K562 (cell line): Measurements from ENCODE around the gene KLF1. TPM values are rescaled to one million over a fixed set of nuclear protein-coding genes. Genes with fewer than 3 reads are reported as not detected.

ENCODE experiments used
- CREB1 ChIP-seq, 2 experiments: sonication (generic) in 1 of 2; formaldehyde crosslinking in 1 of 2; IDR thresholded peaks; 2 replicates each; pipeline versions ENCODE4 v1.6.1 to v1.8.0; 2012 to 2022; ENCODE audit warnings: inconsistent platforms in 1 of 2, mild to moderate bottlenecking in 1 of 2, missing genetic modification reagents in 1 of 2, moderate library complexity in 1 of 2
- ETV1 ChIP-seq: fragments of 450-650 bp; conservative IDR thresholded peaks from 2 replicates; pipeline ENCODE4 v1.6.1; 2016; ENCODE audit warnings: missing genetic modification characterization, control low read depth, low read depth, missing compliant biosample characterization
- FIP1L1 ChIP-seq: fragments of 200-400 bp; formaldehyde crosslinking; IDR thresholded peaks from 2 replicates; pipeline ENCODE4 v1.6.1; 2018; ENCODE audit warnings: mild to moderate bottlenecking, low read depth, low read length; ENCODE audit not compliant: poor library complexity, severe bottlenecking
- FOXA3 ChIP-seq, 2 experiments: fragments of 450-650 bp in 1 of 2; sonication (generic) in 1 of 2; formaldehyde crosslinking; IDR thresholded peaks in 1 of 2; conservative IDR thresholded peaks in 1 of 2; 2 replicates each; pipeline versions ENCODE4 v1.4.0 to v1.8.0; 2020 to 2022; ENCODE audit warnings: mild to moderate bottlenecking in 2 of 2, missing genetic modification reagents in 1 of 2
- FOXK2 ChIP-seq, 2 experiments: fragments of 450-650 bp; IDR thresholded peaks in 1 of 2; conservative IDR thresholded peaks in 1 of 2; 2 replicates each; pipeline ENCODE4 v1.6.1; 2016; ENCODE audit warnings: low read depth in 2 of 2, mild to moderate bottlenecking in 1 of 2
- FOXM1 ChIP-seq, 2 experiments: fragments of 450-650 bp in 1 of 2; sonication (generic) in 1 of 2; formaldehyde crosslinking in 1 of 2; IDR thresholded peaks; 2 replicates each; pipeline versions ENCODE4 v1.6.1 to v1.9.0; 2017 to 2022; ENCODE audit warnings: low read depth in 2 of 2, mild to moderate bottlenecking in 2 of 2, missing genetic modification reagents in 1 of 2, moderate library complexity in 1 of 2
- HIVEP1 ChIP-seq: fragments of 250-450 bp; sonication (Bioruptor Pico); IDR thresholded peaks from 2 replicates; pipeline ENCODE4 v1.4.0; 2020; ENCODE audit warnings: mild to moderate bottlenecking
- HNRNPH1 ChIP-seq: fragments of 200-400 bp; formaldehyde crosslinking; optimal IDR thresholded peaks from 2 replicates; pipeline ENCODE3; 2017; ENCODE audit warnings: low read depth, mild to moderate bottlenecking, low read length, moderate library complexity
- HNRNPL ChIP-seq: fragments of 200-400 bp; formaldehyde crosslinking; IDR thresholded peaks from 2 replicates; pipeline ENCODE4 v1.6.1; 2017; ENCODE audit warnings: low read depth, mild to moderate bottlenecking, low read length
- HSF4 ChIP-seq: fragments of 250-450 bp; sonication (Bioruptor Pico); IDR thresholded peaks from 2 replicates; pipeline ENCODE4 v2.1.2; 2022; ENCODE audit warnings: mild to moderate bottlenecking, moderate library complexity, borderline replicate concordance
- MTA3 ChIP-seq: fragments of 450-650 bp; formaldehyde crosslinking; IDR thresholded peaks from 2 replicates; pipeline ENCODE4 v1.6.1; 2017; ENCODE audit warnings: mild to moderate bottlenecking, borderline replicate concordance
- PHTF2 ChIP-seq: fragments of 250-450 bp; sonication (Bioruptor Pico); IDR thresholded peaks from 2 replicates; pipeline ENCODE4 v1.5.0; 2021; ENCODE audit warnings: mild to moderate bottlenecking
- PKNOX1 ChIP-seq: fragments of 450-650 bp; IDR thresholded peaks from 2 replicates; pipeline ENCODE4 v1.6.1; 2016
- RB1 ChIP-seq: fragments of 450-650 bp; IDR thresholded peaks from 2 replicates; pipeline ENCODE4 v1.6.1; 2017; ENCODE audit warnings: low read depth, mild to moderate bottlenecking
- SAFB ChIP-seq: fragments of 200-400 bp; formaldehyde crosslinking; IDR thresholded peaks from 2 replicates; pipeline ENCODE4 v1.6.1; 2017; ENCODE audit warnings: low read depth, low read length, borderline replicate concordance
- SIX5 ChIP-seq, 2 experiments: IDR thresholded peaks; 2 replicates each; pipeline ENCODE4 v1.6.1; 2011; ENCODE audit warnings: low read length in 2 of 2, borderline replicate concordance in 1 of 2, low read depth in 1 of 2, mild to moderate bottlenecking in 1 of 2, moderate library complexity in 1 of 2; ENCODE audit not compliant: insufficient read depth in 1 of 2
- U2AF2 ChIP-seq: fragments of 200-400 bp; formaldehyde crosslinking; optimal IDR thresholded peaks from 2 replicates; pipeline ENCODE3; 2017; ENCODE audit warnings: low read depth, mild to moderate bottlenecking, low read length
- ZBTB8A ChIP-seq: fragments of 450-650 bp; IDR thresholded peaks from 2 replicates; pipeline ENCODE4 v1.6.1; 2018; ENCODE audit warnings: mild to moderate bottlenecking, moderate library complexity; ENCODE audit not compliant: partially characterized antibody
- ZFP91 ChIP-seq: sonication (generic); formaldehyde crosslinking; IDR thresholded peaks from 2 replicates; pipeline ENCODE4 v1.8.0; 2022; ENCODE audit warnings: mild to moderate bottlenecking, missing genetic modification reagents
- ZNF239 ChIP-seq: fragments of 250-450 bp; sonication (Bioruptor Pico); IDR thresholded peaks from 2 replicates; pipeline ENCODE4 v1.4.0; 2020; ENCODE audit warnings: mild to moderate bottlenecking
- ZNF395 ChIP-seq: fragments of 200-800 bp; sonication (Bioruptor generic); IDR thresholded peaks from 2 replicates; pipeline ENCODE4 v1.6.1; 2017; ENCODE audit warnings: missing genetic modification characterization, missing compliant biosample characterization
- ZNF57 ChIP-seq: fragments of 450-650 bp; formaldehyde crosslinking; IDR thresholded peaks from 2 replicates; pipeline ENCODE4 v1.4.0; 2020; ENCODE audit warnings: mild to moderate bottlenecking, moderate library complexity
- ZNF583 ChIP-seq: fragments of 250-450 bp; sonication (Bioruptor Pico); IDR thresholded peaks from 2 replicates; pipeline ENCODE4 v1.4.0; 2020
- ZNF780A ChIP-seq: fragments of 250-450 bp; sonication (Bioruptor Pico); IDR thresholded peaks from 2 replicates; pipeline ENCODE4 v1.5.0; 2021; ENCODE audit warnings: mild to moderate bottlenecking
- polyA plus RNA-seq, 8 experiments: library from polyadenylated mRNA; depleted of rRNA in 4 of 8; stranded (reverse) in 5 of 8; unstranded in 3 of 8; fragments of >200 nt; fragmentation: Nextera tagmentation in 2 of 8; fragmentation: Illumina TruSeq in 1 of 8; extraction: Ambion mirVana in 2 of 8; extraction: Trizol in 1 of 8; gene quantifications; 2 replicates each; pipeline versions ENCODE4 v1.2.1 to v1.2.3, GENCODE V29; 2011 to 2014; ENCODE audit warnings: inconsistent platforms in 1 of 8, missing spikeins in 1 of 8
- total RNA-seq, 7 experiments: library from RNA; depleted of rRNA in 6 of 7; stranded (reverse); fragments of >200 nt in 6 of 7; fragmentation: Illumina TruSeq in 2 of 7; extraction: Trizol in 2 of 7; gene quantifications; 2 replicates each; pipeline versions ENCODE4 v1.2.1 to v1.2.3, GENCODE V29; 2011 to 2021; ENCODE audit warnings: low replicate concordance in 1 of 7

Gene KLF1
- total and polyA plus RNA-seq, 9 of the 15 experiments (the other 6 are each of a cell fraction or from before 2014, with no cell fraction given): 8.4 to 163 (median 47.3) TPM

GRCh38 chr19:12884627-12884925 is 2.4 kb downstream of the KLF1 start (continued):
- TF ChIP-seq FIP1L1 (no peak), RB1 (no peak), FOXK2 (conservative IDR thresholded peaks at IDR 0.05 in 1 of 2, IDR thresholded peaks at IDR 0.05 in 1 of 2; ENCODE audit: low read depth in 2 of 2) (no peak), ZNF57 (CRISPR knock-in tag) (no peak), ZNF395 (CRISPR knock-in tag) (no peak), HNRNPH1 (no peak), PHTF2 (CRISPR knock-in tag) (0 out of 2 replicates have a peak, but pooled peaks have one; percentile 26), SIX5 (IDR thresholded peaks at IDR 0.05; ENCODE audit: borderline replicate concordance in 1 of 2, insufficient read depth in 1 of 2, low read depth in 1 of 2, low read length in 2 of 2) (0 out of 4 replicates have a peak, but pooled peaks of 1 of the 2 experiments have one; percentile 3), HSF4 (CRISPR knock-in tag) (no peak), HIVEP1 (CRISPR knock-in tag) (no peak), HNRNPL (no peak), ETV1 (tag) (peak; percentile 79), CREB1 (IDR thresholded peaks at IDR 0.05) (no peak), CREB1 (CRISPR knock-in tag; IDR thresholded peaks at IDR 0.05) (0 out of 2 replicates have a peak, but pooled peaks have one; percentile 10), FOXM1 (IDR thresholded peaks at IDR 0.05; ENCODE audit: low read depth) (no peak), FOXM1 (CRISPR knock-in tag; IDR thresholded peaks at IDR 0.05; ENCODE audit: low read depth) (no peak), PKNOX1 (no peak), ZNF780A (CRISPR knock-in tag) (no peak), SAFB (peak; percentile 67; the same call in 1 of the 2 replicates), ZNF239 (CRISPR knock-in tag) (no peak), ZBTB8A (no peak), FOXA3 (CRISPR knock-in tag; conservative IDR thresholded peaks at IDR 0.05 in 1 of 2, IDR thresholded peaks at IDR 0.05 in 1 of 2) (no peak; a peak in 1 of 4 replicates), MTA3 (no peak), ZNF583 (CRISPR knock-in tag) (peak; percentile 39; the same call in 1 of the 2 replicates), ZFP91 (CRISPR knock-in tag) (no peak), U2AF2 (no peak)
